SK-N-MC (cell line): ENCODE results near the gene TEX47.

Experiments
- EZH2 ChIP-seq: fragments of 200-600 bp; sonication (generic); IDR thresholded peaks from one replicate; pipeline ENCODE4 v1.6.1; 2017; ENCODE audit warnings: antibody characterized with exemption
- POLR2AphosphoS5 ChIP-seq: IDR thresholded peaks from 2 replicates; pipeline ENCODE4 v1.6.1; 2012; ENCODE audit warnings: mild to moderate bottlenecking, low read depth, low read length, borderline replicate concordance

- TF ChIP-seq POLR2AphosphoS5 (no peak), EZH2 (no peak)
Measured at GRCh38 chr7:88792361-88792760, 3.2 kb downstream of the TEX47 start.
